NCI-H2196 (cell line): ENCODE results near the gene SRGAP2B.
"Not testable (repeated sequence)": the region's sequence is repeated elsewhere in the genome, so short reads cannot be mapped to it uniquely, and the experiment has no call there.

Experiments used
- DNase-seq: peaks from one replicate; lab custom pipeline; 2025; ENCODE audit not compliant: unreplicated experiment; lab: John Stamatoyannopoulos, UW

SRGAP2B gene

GRCh38 chr1:145000074-145000742, 94.9 kb downstream of the SRGAP2B start:
- not testable (repeated sequence) for DNase-seq

DNA sequence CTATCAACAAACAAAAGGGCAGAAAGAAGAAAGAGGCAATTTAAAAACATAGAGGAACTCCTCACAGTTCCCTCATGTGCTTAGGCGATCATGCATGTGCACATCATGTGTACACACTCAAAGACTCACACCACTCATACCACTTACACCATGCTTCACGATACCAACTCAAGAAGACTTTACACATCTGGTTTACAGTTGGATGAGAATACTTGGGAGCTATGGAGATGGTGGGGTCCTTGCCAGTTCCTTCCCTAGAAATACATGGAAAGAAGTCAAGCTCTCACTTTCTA, 96.2 kb downstream of the SRGAP2B start:
- not testable (repeated sequence) for DNase-seq

- not testable (repeated sequence) for DNase-seq
Measured at GRCh38 chr1:144998134-144998980, 96.8 kb downstream of the SRGAP2B start.

DNA sequence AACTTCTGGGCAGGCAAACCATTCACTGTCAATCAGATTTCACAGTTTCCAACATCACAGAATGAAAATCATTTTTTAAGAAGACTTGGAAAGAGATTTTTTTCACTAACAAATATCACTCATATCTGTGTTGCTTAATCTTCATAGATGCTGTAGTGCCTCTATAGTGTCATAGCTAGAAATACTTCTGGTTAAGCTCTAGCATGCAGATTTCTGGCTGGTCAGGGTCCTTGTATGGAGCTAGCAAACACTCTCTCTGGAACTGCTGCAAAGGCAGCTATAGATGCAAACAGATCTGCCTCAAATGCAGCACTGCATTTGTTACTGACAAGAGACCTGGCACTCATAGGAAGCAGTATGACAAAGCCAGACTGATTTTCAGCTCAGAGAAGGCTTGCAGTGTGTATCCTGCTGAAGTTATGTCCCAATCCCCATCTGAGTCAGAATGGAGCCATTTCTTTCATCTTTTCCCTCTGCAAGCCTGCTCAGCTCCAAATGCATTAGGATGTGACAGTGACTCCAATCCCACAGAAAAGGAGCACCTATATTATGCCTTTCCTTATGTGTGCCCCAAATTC, 99.2 kb downstream of the SRGAP2B start:
- DNase-seq, result not testable (repeated sequence)

DNA sequence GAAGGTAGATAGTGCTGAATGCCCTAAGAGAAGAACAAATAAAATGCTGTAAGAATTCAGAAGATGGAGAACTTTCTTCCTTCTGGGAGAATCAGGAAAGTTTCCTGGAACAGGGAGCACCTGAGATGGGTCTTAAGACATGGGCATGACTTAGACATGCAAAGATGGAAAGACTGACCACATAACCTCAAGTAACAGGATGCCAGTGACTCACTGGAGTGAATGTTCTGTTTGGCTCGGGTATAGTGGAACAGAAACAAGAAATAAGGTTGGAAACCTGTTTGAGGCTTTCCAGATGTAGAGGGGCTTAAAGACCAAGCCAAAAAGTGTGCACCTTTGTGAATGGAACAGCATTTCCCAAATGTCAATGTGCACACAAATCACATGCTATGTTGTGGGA, 102.2 kb downstream of the SRGAP2B start:
- DNase-seq, result not testable (repeated sequence)

GRCh38 chr1:144990611-144991010, 104.5 kb downstream of the SRGAP2B start:
- DNase-seq, result not testable (repeated sequence)

DNA sequence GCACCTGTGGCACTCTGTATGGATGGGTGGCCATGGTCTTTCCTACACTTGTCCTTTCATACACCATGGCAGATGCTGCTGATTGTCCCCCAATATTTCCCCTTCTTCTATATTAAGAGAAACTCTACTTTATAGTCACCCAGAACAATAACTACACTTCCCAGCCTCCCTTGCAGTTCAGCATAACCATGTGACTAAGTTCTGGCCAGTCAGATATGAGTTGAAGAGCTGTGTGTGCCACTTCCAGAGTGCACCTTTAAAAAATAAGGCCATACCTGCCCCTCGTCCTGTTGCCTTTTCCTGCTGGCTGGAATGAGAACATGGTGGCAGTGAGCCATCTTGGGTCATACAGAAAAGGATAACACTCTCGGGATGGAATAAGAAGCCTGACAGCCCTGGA, 108.0 kb downstream of the SRGAP2B start:
- not testable (repeated sequence) for DNase-seq

DNA sequence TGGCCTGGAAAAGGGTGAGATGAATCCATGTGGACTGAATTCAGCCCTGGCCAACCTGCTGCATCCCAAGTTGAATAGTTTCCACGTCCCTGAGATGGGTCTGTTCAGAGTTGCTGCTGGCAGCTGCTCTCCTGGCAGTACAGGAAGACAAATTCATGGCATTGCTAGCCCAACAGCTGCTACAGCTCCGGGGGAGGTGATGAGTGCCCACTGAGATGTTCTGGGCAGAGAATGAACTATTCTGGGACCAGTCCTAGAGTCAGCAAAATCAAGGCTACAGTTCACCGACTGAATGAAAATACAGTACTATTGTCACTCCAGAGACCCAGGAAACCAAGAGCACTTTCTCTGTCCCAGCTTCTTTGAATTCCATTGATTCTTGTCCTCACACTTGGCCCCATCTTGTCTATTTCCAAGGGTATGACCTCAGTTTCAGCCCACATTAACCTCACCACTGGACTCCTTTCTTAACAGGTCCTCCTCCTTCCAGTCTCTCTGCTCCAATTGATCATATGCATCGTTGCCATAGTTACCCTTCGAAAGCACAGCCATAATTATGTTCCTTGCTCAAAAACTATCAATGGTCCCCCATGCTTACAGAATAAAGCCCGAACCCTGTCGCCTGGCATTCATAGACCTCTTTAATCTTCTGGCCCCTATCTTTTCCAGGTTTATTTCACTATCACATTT, 108.8 kb downstream of the SRGAP2B start:
- not testable (repeated sequence) for DNase-seq

- DNase-seq, result not testable (repeated sequence)
Measured at GRCh38 chr1:144985550-144986170, 109.5 kb downstream of the SRGAP2B start.

- not testable (repeated sequence) for DNase-seq
Measured at GRCh38 chr1:144982802-144983525, 112.2 kb downstream of the SRGAP2B start.

DNA sequence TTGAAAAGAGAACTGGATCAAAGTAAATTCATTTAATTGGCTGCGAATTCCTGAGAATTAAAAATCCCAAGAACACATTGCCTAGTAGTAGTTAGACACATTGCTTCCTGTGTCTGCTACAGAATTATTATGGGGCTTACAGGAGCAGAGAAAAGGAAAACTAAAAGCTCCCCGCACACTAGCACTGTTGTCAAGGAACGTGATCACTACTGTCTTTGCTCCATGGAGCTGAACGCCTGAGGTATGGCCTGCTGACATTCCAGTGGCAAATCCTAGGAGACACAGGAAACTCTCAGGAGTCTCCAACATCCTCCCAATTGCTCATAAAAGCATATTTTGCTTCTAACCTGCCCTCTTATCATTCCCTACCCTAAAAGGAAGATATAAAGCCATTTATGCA, 114.0 kb downstream of the SRGAP2B start:
- not testable (repeated sequence) for DNase-seq

- not testable (repeated sequence) for DNase-seq
Measured at GRCh38 chr1:144979960-144980595, 115.0 kb downstream of the SRGAP2B start.

- not testable (repeated sequence) for DNase-seq
Measured at GRCh38 chr1:144977856-144978255, 117.3 kb downstream of the SRGAP2B start.

DNA sequence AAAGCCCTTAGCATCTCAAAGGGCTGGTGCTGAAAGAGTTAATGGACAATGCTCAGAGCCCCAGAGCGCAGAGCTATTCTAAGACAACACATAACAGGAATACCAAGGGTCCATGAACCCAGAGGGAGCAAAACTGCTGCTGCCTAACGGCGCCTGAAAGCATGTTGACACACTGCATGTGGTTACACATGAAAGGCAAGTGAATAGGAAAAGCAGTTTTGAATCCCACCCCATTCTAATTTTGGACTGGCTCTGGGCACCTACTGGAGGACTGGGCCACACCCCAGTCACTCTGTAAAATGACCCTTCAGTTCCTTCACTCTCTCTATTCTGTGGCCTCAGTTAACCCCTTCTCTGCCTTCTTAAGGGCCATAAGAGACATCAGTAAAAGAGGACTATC, 123.2 kb downstream of the SRGAP2B start:
- DNase-seq, result not testable (repeated sequence)

DNA sequence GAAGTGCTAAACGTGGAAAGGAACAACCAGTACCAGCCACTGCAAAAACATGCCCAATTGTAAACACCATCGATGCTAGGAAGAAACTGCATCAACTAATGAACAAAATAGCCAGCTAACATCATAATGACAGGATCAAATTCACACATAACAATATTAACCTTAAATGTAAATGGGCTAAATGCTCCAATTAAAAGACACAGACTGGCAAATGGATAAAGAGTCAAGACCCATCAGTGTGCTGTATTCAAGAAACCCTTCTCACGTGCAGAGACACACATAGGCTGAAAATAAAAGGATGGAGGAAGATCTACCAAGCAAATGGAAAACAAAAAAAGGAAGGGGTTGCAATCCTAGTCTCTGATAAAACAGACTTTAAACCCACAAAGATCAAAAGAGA, 128.6 kb downstream of the SRGAP2B start:
- DNase-seq, result not testable (repeated sequence)

DNA sequence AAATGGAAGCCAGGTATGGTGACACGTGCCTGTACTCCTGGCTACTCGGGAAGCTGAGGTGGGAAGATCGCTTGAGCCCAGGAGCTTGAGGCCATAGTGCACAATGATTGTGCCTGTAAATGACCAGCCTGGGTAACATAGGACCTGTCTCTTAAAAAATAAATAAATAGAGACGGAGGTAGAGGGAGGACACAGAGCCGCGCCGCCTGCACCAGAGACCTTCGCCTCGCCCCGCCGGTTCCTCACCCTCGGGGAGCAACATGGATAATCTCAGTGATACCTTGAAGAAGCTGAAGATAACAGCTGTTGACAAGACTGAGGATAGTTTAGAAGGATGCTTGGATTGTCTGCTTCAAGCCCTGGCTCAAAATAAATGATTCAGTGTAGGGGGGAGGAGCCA, 130.4 kb downstream of the SRGAP2B start:
- not testable (repeated sequence) for DNase-seq

DNA sequence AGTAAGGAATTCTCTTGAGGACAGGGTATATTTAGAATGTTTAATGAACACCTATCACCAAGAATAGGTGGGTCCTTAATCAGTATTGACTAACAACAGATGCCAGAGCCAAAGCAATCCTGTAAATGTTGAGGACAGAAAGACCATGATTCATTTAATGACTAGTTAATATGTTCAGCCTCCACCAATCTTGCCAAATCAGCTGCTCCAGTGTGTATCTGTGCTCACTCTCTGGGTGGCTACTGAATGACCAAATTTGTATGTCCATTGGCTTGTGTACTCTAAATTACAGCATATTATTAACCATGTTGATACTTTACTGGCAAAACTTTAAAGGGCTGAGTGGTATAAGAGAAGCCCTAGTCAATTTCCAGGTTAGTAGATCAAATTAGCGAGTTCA, 130.9 kb downstream of the SRGAP2B start:
- DNase-seq, result not testable (repeated sequence)

DNA sequence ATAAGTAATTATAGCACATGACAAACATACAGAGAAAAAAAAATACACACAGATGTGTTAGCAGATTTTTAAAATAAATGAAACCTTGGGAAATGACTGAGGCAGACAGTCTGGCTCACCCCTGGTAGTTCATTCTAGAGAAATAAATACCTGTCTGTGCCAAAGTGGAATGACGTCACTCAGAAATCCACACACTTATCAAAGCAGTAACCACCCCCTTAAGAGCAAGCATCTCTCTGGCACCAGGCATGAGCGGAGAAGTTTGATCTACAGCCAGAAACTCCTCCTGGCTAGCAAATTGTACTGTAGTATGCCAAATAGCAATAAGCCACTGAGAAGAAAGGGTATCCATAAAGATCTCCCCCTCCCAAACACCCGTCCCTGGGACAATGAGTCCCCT, 131.6 kb downstream of the SRGAP2B start:
- not testable (repeated sequence) for DNase-seq

- DNase-seq, result not testable (repeated sequence)
Measured at GRCh38 chr1:144961604-144962583, 133.2 kb downstream of the SRGAP2B start.
